Activated T-helper 2 cell treated with anti-CD3 and anti-CD28 coated beads, Interferon-gamma antibody, Interleukin-2, Interleukin-4, amounts not matched to agents 10 μg/mL and 5 μg/mL and 100 μg/mL, durations not matched to agents 14 hours and 24 hours and 36 hours (primary cell): ENCODE data around the gene CLPTM1L. TPM values are rescaled to one million over a fixed set of nuclear protein-coding genes. Genes with fewer than 3 reads are reported as not detected.

Experiments used
- DNase-seq: peaks from one replicate; pipeline ENCODE4 v3.0.0; 2021; ENCODE audit warnings: low spot score
- H3K27ac Mint-ChIP-seq: one replicate; pipeline ENCODE4 v1.8.0; 2021; ENCODE audit warnings: mixed read lengths
- H3K27me3 Mint-ChIP-seq: one replicate; pipeline ENCODE4 v1.8.0; 2021; ENCODE audit warnings: low read depth, mixed read lengths
- H3K36me3 Mint-ChIP-seq: one replicate; pipeline ENCODE4 v1.8.0; 2021; ENCODE audit warnings: low read depth, mixed read lengths
- H3K4me1 Mint-ChIP-seq: one replicate; pipeline ENCODE4 v1.8.0; 2021; ENCODE audit warnings: low read depth, mixed read lengths
- H3K4me3 Mint-ChIP-seq: one replicate; pipeline ENCODE4 v1.8.0; 2021; ENCODE audit warnings: low read depth, mild to moderate bottlenecking, moderate library complexity, mixed read lengths
- H3K9me3 Mint-ChIP-seq: one replicate; pipeline ENCODE4 v1.8.0; 2021; ENCODE audit warnings: mixed read lengths
- intact Hi-C: fragments of 100-400 bp; cut with micrococcal nuclease; formaldehyde crosslinking; loops from one replicate; pipeline ENCODE4 v1.15.1; 2023
- total RNA-seq: library from RNA; stranded (reverse); gene quantifications from 2 replicates; pipeline ENCODE4 v1.2.3, GENCODE V29; 2022

Gene CLPTM1L
- total RNA-seq, 1 donor from 2014 or later = 102 TPM

DNA sequence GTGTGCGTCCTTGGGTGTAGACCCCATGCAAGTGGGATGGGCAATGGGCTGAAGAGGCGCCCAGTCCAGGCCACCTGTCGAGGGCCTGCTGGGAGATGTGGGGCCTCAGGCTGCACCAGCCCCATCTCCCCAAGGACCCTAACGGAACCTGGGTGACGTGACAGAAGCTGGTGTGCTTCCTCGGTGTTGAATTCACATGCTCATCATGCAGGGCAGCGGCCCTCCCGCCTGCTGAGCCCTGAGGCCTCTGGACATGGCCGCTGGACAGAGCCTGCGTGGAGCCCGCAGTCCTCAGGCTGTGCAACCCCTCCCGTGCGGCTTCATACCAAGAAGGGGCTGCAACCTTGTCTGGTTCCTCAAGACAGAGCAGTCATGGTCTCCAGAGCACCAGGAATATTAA lies 76.8 kb downstream of the CLPTM1L start:
- intact Hi-C loops = no loop called here
- no peaks in the 10 kb centered on the region for H3K9me3 Mint-ChIP-seq
- peaks cover 8% of the 10 kb centered on the region for H3K4me1 Mint-ChIP-seq
- H3K36me3 Mint-ChIP-seq = peaks cover 9% of the 10 kb centered on the region
- no peaks in the 10 kb centered on the region for H3K27me3 Mint-ChIP-seq
- H3K27ac Mint-ChIP-seq = no peak overlapping the region
- no peak overlapping the region for H3K4me3 Mint-ChIP-seq
- no peak for DNase-seq

Other genes with a start within 250 kb of the CLPTM1L start
- gene SLC12A7, start 233.0 kb downstream of the CLPTM1L start, total RNA-seq = 31.1 and 31.9 TPM in 2 replicates
- not detected in 2 replicates for gene SLC6A19, start 143.5 kb downstream of the CLPTM1L start, total RNA-seq
- gene SLC6A18, start 119.7 kb downstream of the CLPTM1L start, total RNA-seq = not detected in 2 replicates
- gene TERT, start 50.0 kb downstream of the CLPTM1L start, total RNA-seq = 11.8 and 12.0 TPM in 2 replicates
- not detected in 2 replicates for gene SLC6A3, start 100.3 kb upstream of the CLPTM1L start, total RNA-seq
- gene LPCAT1, start 178.9 kb upstream of the CLPTM1L start, total RNA-seq = 78.4 and 79.0 TPM in 2 replicates